Activated T-helper 1 cell treated with anti-CD3 and anti-CD28 coated beads, Interleukin-12 subunit alpha, Interleukin-12 subunit beta, Interleukin-2, Interleukin-4 antibody, amounts not matched to agents 30 ng/mL and 10 ng/mL and 1 ng/mL, durations not matched to agents 14 hours and 24 hours and 36 hours (primary cell): ENCODE data around the gene CPA2. TPM values are rescaled to one million over a fixed set of nuclear protein-coding genes. Genes with fewer than 3 reads are reported as not detected.

Experiments used
- DNase-seq: peaks from one replicate; pipeline ENCODE4 v3.0.0; 2021; ENCODE audit warnings: low spot score
- H3K27ac Mint-ChIP-seq: one replicate; pipeline ENCODE4 v1.8.0; 2021; ENCODE audit warnings: mild to moderate bottlenecking, mixed read lengths
- H3K27me3 Mint-ChIP-seq: one replicate; pipeline ENCODE4 v1.8.0; 2022; ENCODE audit warnings: mild to moderate bottlenecking, moderate library complexity, mixed read lengths; ENCODE audit not compliant: insufficient read depth
- H3K36me3 Mint-ChIP-seq: one replicate; pipeline ENCODE4 v1.8.0; 2021; ENCODE audit warnings: low read depth, mixed read lengths
- H3K4me1 Mint-ChIP-seq: one replicate; pipeline ENCODE4 v1.8.0; 2021; ENCODE audit warnings: low read depth, mixed read lengths
- H3K4me3 Mint-ChIP-seq: one replicate; pipeline ENCODE4 v1.8.0; 2021; ENCODE audit warnings: mild to moderate bottlenecking, moderate library complexity, mixed read lengths
- H3K9me3 Mint-ChIP-seq: one replicate; pipeline ENCODE4 v1.8.0; 2021; ENCODE audit warnings: mixed read lengths
- intact Hi-C: fragments of 100-400 bp; cut with micrococcal nuclease; formaldehyde crosslinking; loops from one replicate; pipeline ENCODE4 v1.15.1; 2024
- total RNA-seq: library from RNA; stranded (reverse); gene quantifications from 2 replicates; pipeline ENCODE4 v1.2.3, GENCODE V29; 2022

CPA2 gene
- total RNA-seq, 1 donor from 2014 or later, result not detected

DNA sequence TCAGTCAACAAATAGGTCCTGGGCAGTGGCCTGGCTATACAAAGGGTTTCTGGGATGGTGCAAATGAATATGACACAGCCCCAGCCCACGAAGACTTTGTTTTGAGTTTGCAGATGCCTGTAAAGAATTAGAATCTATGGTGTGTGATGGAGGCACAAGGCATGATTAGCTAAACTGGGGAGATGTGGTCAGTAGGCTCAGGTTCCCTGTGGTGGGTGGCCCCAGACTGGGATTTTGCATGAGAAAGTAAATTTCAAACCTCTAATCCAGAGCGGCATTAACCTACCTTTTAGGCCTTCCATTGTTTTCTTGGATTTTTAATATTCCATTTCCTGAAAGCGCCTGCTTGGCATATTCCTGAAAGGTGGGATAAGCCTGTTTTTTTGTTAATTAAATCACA lies 71.6 kb downstream of the CPA2 start:
- Mint-ChIP-seq H3K9me3 (no peaks in the 10 kb centered on the region), H3K27me3 (no peaks in the 10 kb centered on the region), H3K27ac (no peak overlapping the region), H3K4me1 (no peaks in the 10 kb centered on the region), H3K36me3 (no peaks in the 10 kb centered on the region), H3K4me3 (no peak overlapping the region)
- no peak for DNase-seq
- intact Hi-C loops, result no loop called here

Other genes with a start within 250 kb of the CPA2 start
- gene ZC3HC1, start 215.5 kb upstream of the CPA2 start, total RNA-seq, result 23.8 and 25.9 TPM in 2 replicates
- gene KLHDC10, start 196.3 kb upstream of the CPA2 start, total RNA-seq, result 13.2 and 15.6 TPM in 2 replicates
- 47.4 and 55.0 TPM in 2 replicates for gene TMEM209, start 61.5 kb upstream of the CPA2 start, total RNA-seq
- gene SSMEM1, start 59.0 kb upstream of the CPA2 start, total RNA-seq, result not detected in 2 replicates
- not detected in 2 replicates for gene CPA4, start 26.3 kb downstream of the CPA2 start, total RNA-seq
- gene CPA5, start 78.0 kb downstream of the CPA2 start, total RNA-seq, result 0.69 and 1.3 TPM in 2 replicates
- gene CPA1, start 113.6 kb downstream of the CPA2 start, total RNA-seq, result not detected in 2 replicates
- 17.1 and 17.8 TPM in 2 replicates for gene CEP41, start 174.2 kb downstream of the CPA2 start, total RNA-seq
- gene MEST, start 225.2 kb downstream of the CPA2 start, total RNA-seq, result 4.1 and 9.1 TPM in 2 replicates